Measurements from ENCODE around the gene FRMD5.

GRCh38 chr15:44064706-44065105, 130.4 kb downstream of the FRMD5 start:
- TF ChIP-seq POLR2AphosphoS5 (IDR thresholded peaks at IDR 0.05; ENCODE audit: borderline replicate concordance, low read depth, low read length) (no peak), EZH2 (IDR thresholded peaks at IDR 0.05) (no peak), FOXP2 (optimal IDR thresholded peaks at IDR 0.05; ENCODE audit: control extremely low read depth, extremely low read length, insufficient read depth) (no peak)
